GM23248 (cell line): ENCODE data around the gene FBXW8.

Source experiments
- EZH2 ChIP-seq: fragments of 200-600 bp; sonication (generic); IDR thresholded peaks from 2 replicates; pipeline ENCODE4 v1.6.1; 2018; ENCODE audit warnings: antibody characterized with exemption, mild to moderate bottlenecking; ENCODE audit not compliant: insufficient read depth, poor library complexity, severe bottlenecking
- EZH2phosphoT487 ChIP-seq: fragments of 200-600 bp; sonication (generic); IDR thresholded peaks from 2 replicates; pipeline ENCODE4 v1.6.1; 2018; ENCODE audit warnings: antibody characterized with exemption, moderate library complexity, mild to moderate bottlenecking, low read depth; ENCODE audit not compliant: insufficient read depth

GRCh38 chr12:117003883-117004404 lies 93.2 kb downstream of the FBXW8 start:
- no peak for TF ChIP-seq EZH2phosphoT487
- no peak for TF ChIP-seq EZH2
